K562 (cell line): ENCODE data around the gene LRP1-AS. TPM values are rescaled to one million over a fixed set of nuclear protein-coding genes. Genes with fewer than 3 reads are reported as not detected.
A peak's percentile ranks its signal among the peaks of the same experiment; 100 is the strongest.

ENCODE experiments used
- ATAC-seq: fragments of 200-7000 bp; cut with Tn5 transposase; 3 replicates; pipeline ENCODE4 v1.9.1; 2020; ENCODE audit warnings: moderate library complexity
- BruUV-seq: library from RNA; stranded (reverse); fragments of 400-500 nt; replicated peaks from 2 replicates; lab custom pipeline; 2021; lab: Mats Ljungman, UMichigan
- CTCF ChIA-PET: fragments of 300-600 bp; formaldehyde crosslinking; extraction: SDS; loops from one replicate; lab custom pipeline; 2021; ENCODE audit warnings: low intra/inter-chr PET ratio; lab: Yijun Ruan, JAX
- POLR2A ChIA-PET: fragments of 300-600, 350-650 bp; sonication (Branson Sonifier 250); formaldehyde crosslinking; extraction: SDS; loops from one replicate; lab custom pipeline; 2021; ENCODE audit warnings: antibody characterized with exemption, inconsistent platforms; lab: Yijun Ruan, JAX
- DNase-seq, 4 experiments: peaks; one replicate each; pipeline versions ENCODE4 v3.0.0 to v3.0.0-alpha.2; 2011 to 2018; ENCODE audit warnings: low spot score in 3 of 4, mixed read lengths in 3 of 4; ENCODE audit errors: extremely low read depth in 1 of 4
- FAIRE-seq: peaks from 2 replicates; lab custom pipeline; 2011; peaks lifted over from hg19 to GRCh38; lab: Jason Lieb, UNC
- H2AFZ ChIP-seq: 2 replicates; pipeline ENCODE4 v1.6.0; 2011; ENCODE audit warnings: low read depth, low read length, control low read depth, inconsistent platforms
- H3K27ac ChIP-seq: fragments of 200-600 bp; 3 replicates; pipeline ENCODE4 v1.8.0; 2011; ENCODE audit warnings: low read depth, mild to moderate bottlenecking, control low read depth, inconsistent platforms, low read length, moderate library complexity, mixed read lengths; ENCODE audit errors: extremely low read depth
- H3K27me3 ChIP-seq, 2 experiments: fragments of 300-600 bp in 1 of 2; 2 replicates in 1 of 2; 3 replicates in 1 of 2; pipeline versions ENCODE4 v1.6.0 to v1.8.0; 2011; ENCODE audit warnings: inconsistent platforms in 2 of 2, low read length in 2 of 2, mild to moderate bottlenecking in 1 of 2, mixed read lengths in 1 of 2, moderate library complexity in 1 of 2; ENCODE audit not compliant: control insufficient read depth in 2 of 2, insufficient read depth in 2 of 2
- H3K36me3 ChIP-seq: fragments of 300-600 bp; 3 replicates; pipeline ENCODE4 v1.8.0; 2011; ENCODE audit warnings: mild to moderate bottlenecking, low read length, inconsistent platforms; ENCODE audit not compliant: control insufficient read depth, insufficient read depth
- H3K4me1 ChIP-seq, 2 experiments: fragments of 200-600 bp in 1 of 2; replicated peaks in 1 of 2; 2 replicates in 1 of 2; 3 replicates in 1 of 2; pipeline versions ENCODE4 v1.5.1 to v1.8.0; 2011; ENCODE audit warnings: inconsistent platforms in 2 of 2, low read length in 2 of 2, mild to moderate bottlenecking in 1 of 2, mixed read lengths in 1 of 2, moderate library complexity in 1 of 2; ENCODE audit not compliant: control insufficient read depth in 2 of 2, insufficient read depth in 2 of 2
- H3K4me2 ChIP-seq: 2 replicates; pipeline ENCODE4 v1.6.1; 2011; ENCODE audit warnings: low read length, control low read depth, inconsistent platforms, mixed read lengths; ENCODE audit not compliant: insufficient read depth
- H3K4me3 ChIP-seq: fragments of 200-600 bp; sonication (generic), shearing (Covaris generic); 2 replicates; pipeline ENCODE4 v1.5.1; 2016; ENCODE audit warnings: control low read depth, inconsistent platforms
- H3K79me2 ChIP-seq: fragments of 200-600 bp; 3 replicates; pipeline ENCODE4 v1.8.0; 2011; ENCODE audit warnings: low read length, inconsistent platforms; ENCODE audit not compliant: control insufficient read depth, insufficient read depth
- H3K9ac ChIP-seq, 2 experiments: 2 replicates each; pipeline versions ENCODE4 v1.6.0 to v1.6.1; 2011; ENCODE audit warnings: low read depth in 2 of 2, low read length in 2 of 2, control low read depth in 1 of 2, inconsistent platforms in 1 of 2, mild to moderate bottlenecking in 1 of 2, mixed read lengths in 1 of 2; ENCODE audit not compliant: insufficient read depth in 1 of 2
- H3K9me1 ChIP-seq: one replicate; pipeline ENCODE4 v1.6.0; 2011; ENCODE audit warnings: inconsistent platforms, mild to moderate bottlenecking, low read length, moderate library complexity; ENCODE audit not compliant: control insufficient read depth, insufficient read depth
- H3K9me3 ChIP-seq: replicated peaks from 2 replicates; pipeline ENCODE4 v1.5.1; 2011; ENCODE audit warnings: low read depth, low read length, inconsistent platforms; ENCODE audit not compliant: control insufficient read depth, insufficient read depth
- H4K20me1 ChIP-seq: replicated peaks from 2 replicates; pipeline ENCODE4 v1.6.1; 2011; ENCODE audit warnings: low read length, inconsistent platforms, mixed read lengths; ENCODE audit not compliant: control insufficient read depth, insufficient read depth
- BCOR ChIP-seq: fragments of 450-650 bp; IDR thresholded peaks from 2 replicates; pipeline ENCODE4 v1.6.1; 2016
- CBX1 ChIP-seq: sonication (generic); IDR thresholded peaks from 2 replicates; pipeline ENCODE4 v1.6.1; 2016; ENCODE audit warnings: antibody characterized with exemption, low read depth, mild to moderate bottlenecking
- ETS2 ChIP-seq: IDR thresholded peaks from 2 replicates; pipeline ENCODE4 v1.6.1; 2016; ENCODE audit warnings: borderline replicate concordance, missing genetic modification characterization, mild to moderate bottlenecking, moderate library complexity, missing compliant biosample characterization; ENCODE audit not compliant: poor library complexity, severe bottlenecking
- GABPB1 ChIP-seq: sonication (generic); formaldehyde crosslinking; IDR thresholded peaks from 2 replicates; pipeline ENCODE4 v1.8.0; 2022; ENCODE audit warnings: mild to moderate bottlenecking, missing genetic modification reagents
- HCFC1 ChIP-seq: IDR thresholded peaks from 2 replicates; pipeline ENCODE4 v1.6.1; 2012; ENCODE audit warnings: low read depth, low read length, improper control_type of control experiment
- KDM1A ChIP-seq, 2 experiments: fragments of 450-650 bp; IDR thresholded peaks; 2 replicates each; pipeline ENCODE4 v1.6.1; 2016; ENCODE audit warnings: mild to moderate bottlenecking in 2 of 2
- MAFK ChIP-seq: IDR thresholded peaks from 2 replicates; pipeline ENCODE4 v1.6.1; 2011; ENCODE audit warnings: low read length, improper control_type of control experiment
- MYNN ChIP-seq, 2 experiments: sonication (generic); formaldehyde crosslinking in 1 of 2; IDR thresholded peaks; 2 replicates each; pipeline versions ENCODE4 v1.5.0 to v1.6.1; 2016 to 2020; ENCODE audit warnings: antibody characterized with exemption in 1 of 2, missing genetic modification reagents in 1 of 2
- NFE2L1 ChIP-seq: fragments of 450-650 bp; IDR thresholded peaks from 2 replicates; pipeline ENCODE4 v1.6.1; 2016; ENCODE audit warnings: missing genetic modification characterization, low read depth, mild to moderate bottlenecking, missing compliant biosample characterization, moderate library complexity, borderline replicate concordance
- NR2F6 ChIP-seq: fragments of 450-650 bp; formaldehyde crosslinking; IDR thresholded peaks from 2 replicates; pipeline ENCODE4 v1.4.0; 2020; ENCODE audit warnings: mild to moderate bottlenecking
- NR4A1 ChIP-seq, 2 experiments: fragments of 250-450 bp in 1 of 2; fragments of 450-650 bp in 1 of 2; sonication (Bioruptor Pico) in 1 of 2; IDR thresholded peaks; 2 replicates each; pipeline versions ENCODE4 v1.4.0 to v1.6.1; 2016 to 2020; ENCODE audit warnings: mild to moderate bottlenecking in 2 of 2, missing compliant biosample characterization in 1 of 2, missing genetic modification characterization in 1 of 2, moderate library complexity in 1 of 2
- PTRF ChIP-seq: fragments of 450-650 bp; IDR thresholded peaks from 2 replicates; pipeline ENCODE4 v1.6.1; 2016; ENCODE audit warnings: mild to moderate bottlenecking, missing genetic modification characterization, missing compliant biosample characterization
- RBM15 ChIP-seq: fragments of 200-400 bp; formaldehyde crosslinking; IDR thresholded peaks from 2 replicates; pipeline ENCODE4 v1.6.1; 2018; ENCODE audit warnings: mild to moderate bottlenecking, low read length, moderate library complexity; ENCODE audit not compliant: insufficient read depth
- RBM25 ChIP-seq: fragments of 200-400 bp; formaldehyde crosslinking; IDR thresholded peaks from 2 replicates; pipeline ENCODE4 v1.6.1; 2018; ENCODE audit warnings: low read length, low read depth, moderate library complexity; ENCODE audit not compliant: severe bottlenecking
- SMARCC2 ChIP-seq: fragments of 450-650 bp; IDR thresholded peaks from 2 replicates; pipeline ENCODE4 v1.6.1; 2017; ENCODE audit warnings: antibody characterized with exemption, moderate library complexity, mild to moderate bottlenecking, low read depth
- SNIP1 ChIP-seq: fragments of 450-650 bp; IDR thresholded peaks from 2 replicates; pipeline ENCODE4 v1.7.1; 2017; ENCODE audit warnings: low read depth, mild to moderate bottlenecking
- SOX6 ChIP-seq: fragments of 450-650 bp; IDR thresholded peaks from 2 replicates; pipeline ENCODE4 v1.6.1; 2014; ENCODE audit warnings: mild to moderate bottlenecking
- SP2 ChIP-seq: IDR thresholded peaks from 2 replicates; pipeline ENCODE4 v1.6.1; 2011; ENCODE audit warnings: mild to moderate bottlenecking, low read depth, low read length, moderate library complexity; ENCODE audit not compliant: poor library complexity, severe bottlenecking; ENCODE audit errors: extremely low read depth
- SRSF3 ChIP-seq: fragments of 200-400 bp; formaldehyde crosslinking; IDR thresholded peaks from 2 replicates; pipeline ENCODE4 v1.6.1; 2016; ENCODE audit warnings: mild to moderate bottlenecking, low read length, moderate library complexity; ENCODE audit not compliant: insufficient read depth
- ZEB2 ChIP-seq: fragments of 450-650 bp; IDR thresholded peaks from 2 replicates; pipeline ENCODE4 v1.6.1; 2016
- ZFP30 ChIP-seq: fragments of 250-450 bp; sonication (Bioruptor Pico); IDR thresholded peaks from 2 replicates; pipeline ENCODE4 v1.8.0; 2022; ENCODE audit warnings: moderate library complexity, mild to moderate bottlenecking, inconsistent platforms, borderline replicate concordance
- ZNF140 ChIP-seq: fragments of 250-450 bp; sonication (Bioruptor Pico); IDR thresholded peaks from 2 replicates; pipeline ENCODE4 v1.8.0; 2021; ENCODE audit warnings: moderate library complexity, mild to moderate bottlenecking, inconsistent platforms
- ZNF316 ChIP-seq: fragments of 450-650 bp; IDR thresholded peaks from 2 replicates; pipeline ENCODE4 v1.6.1; 2016
- ZNF717 ChIP-seq: fragments of 250-450 bp; sonication (Bioruptor Pico); IDR thresholded peaks from 2 replicates; pipeline ENCODE4 v1.5.0; 2021
- WGBS: fragments of 100-300 bp; shearing (Covaris generic); methylation state at CpG from one replicate; pipeline ENCODE4 v1.1.6; 2016; ENCODE audit warnings: low coverage, mixed read lengths; ENCODE audit not compliant: insufficient coverage; ENCODE audit errors: missing lambda C conversion rate; 5-methylcytosine and 5-hydroxymethylcytosine counted together
- in situ Hi-C: fragments of 300-500 bp; cut with MboI; formaldehyde crosslinking; loops from 4 replicates; pipeline ENCODE4 v1.15.0; 2018; ENCODE audit warnings: inconsistent platforms, mixed read lengths
- intact Hi-C: fragments of 100-400 bp; cut with micrococcal nuclease; formaldehyde crosslinking; loops from 2 replicates; pipeline ENCODE4 v1.14.2; 2022
- polyA plus RNA-seq, 8 experiments: library from polyadenylated mRNA; depleted of rRNA in 4 of 8; stranded (reverse) in 5 of 8; unstranded in 3 of 8; fragments of >200 nt; fragmentation: Nextera tagmentation in 2 of 8; fragmentation: Illumina TruSeq in 1 of 8; extraction: Ambion mirVana in 2 of 8; extraction: Trizol in 1 of 8; gene quantifications; 2 replicates each; pipeline versions ENCODE4 v1.2.1 to v1.2.3, GENCODE V29; 2011 to 2014; ENCODE audit warnings: inconsistent platforms in 1 of 8, missing spikeins in 1 of 8
- total RNA-seq, 7 experiments: library from RNA; depleted of rRNA in 6 of 7; stranded (reverse); fragments of >200 nt in 6 of 7; fragmentation: Illumina TruSeq in 2 of 7; extraction: Trizol in 2 of 7; gene quantifications; 2 replicates each; pipeline versions ENCODE4 v1.2.1 to v1.2.3, GENCODE V29; 2011 to 2021; ENCODE audit warnings: low replicate concordance in 1 of 7

The LRP1-AS gene
- total and polyA plus RNA-seq, 9 of the 15 experiments (the other 6 are each of a cell fraction or from before 2014, with no cell fraction given): not detected

DNA sequence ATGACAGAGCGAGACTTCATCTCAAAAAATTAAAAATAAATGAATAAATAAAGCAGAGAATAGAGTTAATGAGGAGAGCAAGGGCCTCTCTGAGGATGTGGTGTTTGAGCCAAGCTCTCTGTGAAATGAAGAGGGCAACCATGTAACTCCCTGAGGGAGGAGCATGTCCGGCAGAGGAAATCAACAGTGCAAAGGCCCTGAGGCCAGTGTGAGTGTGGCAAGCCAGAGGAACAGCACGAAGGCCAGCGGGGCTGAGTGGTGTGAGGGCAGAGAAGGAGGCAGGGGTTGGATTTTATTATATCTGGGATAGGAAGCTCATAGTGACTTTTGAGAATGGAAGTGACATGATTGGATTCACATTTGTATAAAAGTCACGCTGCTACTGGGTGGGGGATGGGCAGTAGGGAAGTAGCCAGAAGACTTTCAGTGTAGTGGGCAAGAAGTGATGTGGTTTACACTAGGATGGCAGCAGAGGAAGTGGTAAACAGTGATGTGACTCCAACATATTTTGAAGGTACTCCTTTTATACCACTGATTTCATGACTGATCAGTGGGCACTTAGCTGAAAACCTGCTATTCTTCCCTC lies 10.3 kb upstream of the LRP1-AS start:
- H3K4me3 ChIP-seq: no peak overlapping the region
- no peak overlapping the region for H2AFZ ChIP-seq
- in situ Hi-C loops: no loop called here
- no peak overlapping the region for H3K27ac ChIP-seq
- no peak overlapping the region for H3K4me2 ChIP-seq
- ChIA-PET POLR2A (interaction anchor here (0.6 to 1.2 kb wide), 2 partner anchors 10 to 18 kb away, joined by 4 to 5 read pairs; no protein-coding TSS in a partner anchor), CTCF (no interaction called here)
- 26% methylated on average over 5 of the region's 5 CpGs for WGBS
- H3K9me3 ChIP-seq: no peaks in the 10 kb centered on the region
- TF ChIP-seq CBX1 (no peak), KDM1A (IDR thresholded peaks at IDR 0.05) (peak; percentile 19 to 25; a peak in 1 of 4 replicates), SRSF3 (no peak), MYNN (IDR thresholded peaks at IDR 0.05) (no peak), MYNN (CRISPR knock-in tag; IDR thresholded peaks at IDR 0.05) (no peak), ZEB2 (no peak), RBM25 (peak; percentile 62), HCFC1 (no peak), ZNF316 (no peak), SOX6 (no peak), ZFP30 (no peak), RBM15 (no peak), BCOR (peak; percentile 80), SMARCC2 (no peak), ETS2 (tag) (no peak), NFE2L1 (tag) (no peak), ZNF717 (CRISPR knock-in tag) (no peak), PTRF (no peak), SP2 (no peak), SNIP1 (no peak), GABPB1 (CRISPR knock-in tag) (no peak), NR2F6 (CRISPR knock-in tag) (no peak), MAFK (no peak), ZNF140 (CRISPR knock-in tag) (no peak), NR4A1 (CRISPR knock-in tag; IDR thresholded peaks at IDR 0.05) (no peak), NR4A1 (tag; IDR thresholded peaks at IDR 0.05) (no peak)
- peaks cover 9 to 11% of the 10 kb centered on the region in 2 experiments for H3K4me1 ChIP-seq
- no peak overlapping the region for H3K9ac ChIP-seq
- no peaks in the 10 kb centered on the region for H3K9me1 ChIP-seq
- FAIRE-seq: no peak
- H3K36me3 ChIP-seq: no peaks in the 10 kb centered on the region
- no peak for ATAC-seq
- no TSS peak for BruUV-seq
- no peaks in the 10 kb centered on the region for H4K20me1 ChIP-seq
- peaks cover 39 to 59% of the 10 kb centered on the region in 2 experiments for H3K27me3 ChIP-seq
- H3K79me2 ChIP-seq: no peaks in the 10 kb centered on the region
- DNase-seq: no peak
- intact Hi-C loops: no loop called here
